ENCODE data around the gene FGF2.
"Not testable (repeated sequence)": the region's sequence is repeated elsewhere in the genome, so short reads cannot be mapped to it uniquely, and the experiment has no call there.

FGF2 gene

DNA sequence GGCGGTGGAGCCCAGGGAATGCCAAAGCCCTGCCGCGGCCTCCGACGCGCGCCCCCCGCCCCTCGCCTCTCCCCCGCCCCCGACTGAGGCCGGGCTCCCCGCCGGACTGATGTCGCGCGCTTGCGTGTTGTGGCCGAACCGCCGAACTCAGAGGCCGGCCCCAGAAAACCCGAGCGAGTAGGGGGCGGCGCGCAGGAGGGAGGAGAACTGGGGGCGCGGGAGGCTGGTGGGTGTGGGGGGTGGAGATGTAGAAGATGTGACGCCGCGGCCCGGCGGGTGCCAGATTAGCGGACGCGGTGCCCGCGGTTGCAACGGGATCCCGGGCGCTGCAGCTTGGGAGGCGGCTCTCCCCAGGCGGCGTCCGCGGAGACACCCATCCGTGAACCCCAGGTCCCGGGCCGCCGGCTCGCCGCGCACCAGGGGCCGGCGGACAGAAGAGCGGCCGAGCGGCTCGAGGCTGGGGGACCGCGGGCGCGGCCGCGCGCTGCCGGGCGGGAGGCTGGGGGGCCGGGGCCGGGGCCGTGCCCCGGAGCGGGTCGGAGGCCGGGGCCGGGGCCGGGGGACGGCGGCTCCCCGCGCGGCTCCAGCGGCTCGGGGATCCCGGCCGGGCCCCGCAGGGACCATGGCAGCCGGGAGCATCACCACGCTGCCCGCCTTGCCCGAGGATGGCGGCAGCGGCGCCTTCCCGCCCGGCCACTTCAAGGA is at the start of gene FGF2:
Gene FGF2, plus strand, starts transcription at position 279 of the 705 bp plus-strand sequence. Its CDS starts 344 bp downstream, at position 623.
- DNase-seq, result peak in 1 of 4 experiments; percentile 9

DNA sequence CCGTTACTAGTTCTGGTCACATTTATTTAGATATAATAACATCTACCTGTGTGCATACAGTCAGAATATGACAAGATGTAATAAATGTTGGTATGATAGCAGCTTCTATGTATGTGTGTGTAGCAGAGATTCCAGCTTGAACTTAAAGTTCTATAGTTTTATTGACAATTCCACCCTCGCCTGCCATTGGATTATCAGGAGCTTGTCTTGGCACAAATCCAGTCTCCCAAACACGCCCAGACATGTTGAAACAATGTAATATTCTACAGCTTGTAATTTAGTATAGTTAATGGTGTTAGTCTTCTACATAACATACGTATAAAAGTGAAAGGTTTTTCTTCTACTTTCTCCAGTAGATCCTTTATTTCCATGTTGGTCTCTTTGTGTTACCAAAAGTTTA is 49.7 kb upstream of the FGF2 start:
- DNase-seq, result no peak

DNA sequence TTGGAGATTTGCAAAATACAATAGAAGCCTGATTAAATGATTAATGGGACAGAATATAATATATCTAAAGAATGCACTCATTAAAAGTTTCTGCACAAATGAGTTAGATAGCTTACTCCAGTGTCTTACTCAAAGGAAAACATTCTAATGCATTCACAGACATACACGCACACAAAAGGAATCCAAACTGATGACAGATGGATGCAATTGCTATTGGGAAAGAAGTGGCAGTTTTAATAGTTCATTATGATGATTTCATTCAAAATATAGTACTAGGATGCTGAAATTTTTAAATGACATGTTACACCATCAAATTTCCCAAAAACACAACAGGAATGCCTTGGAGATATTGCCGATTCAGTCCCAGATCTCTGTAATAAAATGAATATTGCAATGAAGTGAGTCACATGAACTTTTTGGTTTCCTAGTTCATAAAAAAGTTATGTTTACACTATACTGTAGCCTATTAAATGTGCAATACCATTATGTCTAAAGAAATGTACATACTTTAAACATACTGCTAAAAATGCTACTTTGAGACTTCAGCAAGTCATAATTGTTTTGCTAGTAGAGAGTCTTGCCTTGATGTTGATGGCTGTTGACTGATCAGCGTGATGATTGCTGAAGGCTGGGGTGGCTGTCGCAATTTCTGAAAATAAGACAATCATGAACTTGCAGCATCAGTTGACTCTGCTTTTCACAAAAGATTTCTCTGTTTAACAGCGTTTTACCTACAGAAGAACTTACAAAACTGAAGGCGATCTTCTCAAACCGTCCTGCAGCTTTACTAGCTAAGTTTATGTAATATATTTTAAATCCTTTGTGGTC is 48.6 kb upstream of the FGF2 start:
- DNase-seq, result no peak

DNA sequence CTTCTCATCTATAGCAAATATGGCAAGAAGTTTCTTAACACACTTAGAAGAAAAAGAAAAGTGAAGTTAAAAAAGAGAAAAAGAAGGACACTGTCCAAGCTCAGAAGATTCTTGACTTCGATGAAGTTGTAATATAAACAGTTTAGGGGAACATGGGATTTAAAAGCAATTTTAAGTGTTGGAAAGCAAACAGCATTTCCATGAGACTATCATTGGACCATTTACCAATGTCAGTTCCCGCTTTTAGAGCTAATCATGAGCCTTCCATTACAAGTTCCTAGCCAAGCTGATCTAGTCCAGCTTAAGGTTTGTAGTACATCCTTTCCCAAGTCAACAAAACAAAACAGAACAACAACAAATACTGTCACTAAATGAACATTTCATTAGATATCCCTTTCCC is 45.1 kb upstream of the FGF2 start:
- no peak for DNase-seq

DNA sequence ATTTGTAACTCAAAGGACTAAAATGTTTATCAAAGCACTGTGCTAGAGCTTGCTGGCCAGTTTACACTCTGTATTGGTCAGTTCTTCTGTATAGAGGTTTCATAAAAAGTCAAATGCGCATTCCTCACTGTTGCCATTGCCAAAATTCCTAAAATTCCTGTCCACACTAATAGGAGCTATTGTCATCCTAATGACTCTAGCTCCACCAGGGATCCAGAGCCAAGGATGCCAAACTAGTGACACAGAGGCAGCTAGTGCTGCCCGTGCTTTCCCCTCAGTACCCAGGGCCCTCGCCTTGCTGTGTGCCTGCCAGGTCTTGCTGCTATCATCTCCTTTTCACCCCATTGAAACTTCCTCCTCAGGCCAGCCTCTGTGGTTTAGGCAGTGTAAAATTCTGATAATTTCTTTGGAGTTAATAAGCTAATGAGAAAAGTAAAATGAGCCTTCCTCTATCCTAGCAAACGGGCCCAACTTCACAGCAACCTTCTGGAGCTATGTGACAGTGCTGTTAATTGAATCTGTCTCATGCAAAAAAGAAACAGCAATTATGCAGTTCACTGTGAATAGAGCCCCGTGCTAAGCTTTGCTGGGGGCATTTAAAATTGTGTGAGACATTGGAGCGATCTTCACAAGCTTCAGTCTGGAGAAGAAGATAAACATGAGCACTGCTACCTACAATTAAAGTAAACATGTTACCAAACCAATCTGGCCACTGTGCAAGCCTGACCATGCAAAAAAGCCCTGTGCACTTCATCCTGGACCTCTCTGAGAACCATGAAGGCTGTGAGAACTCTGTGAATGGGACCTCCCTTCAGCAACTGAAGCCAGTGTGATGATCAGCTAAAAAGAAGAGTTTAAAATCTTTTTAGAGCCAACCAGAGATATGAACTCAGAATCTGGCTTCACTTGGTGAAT is 43.1 kb upstream of the FGF2 start:
- DNase-seq, result no peak

DNA sequence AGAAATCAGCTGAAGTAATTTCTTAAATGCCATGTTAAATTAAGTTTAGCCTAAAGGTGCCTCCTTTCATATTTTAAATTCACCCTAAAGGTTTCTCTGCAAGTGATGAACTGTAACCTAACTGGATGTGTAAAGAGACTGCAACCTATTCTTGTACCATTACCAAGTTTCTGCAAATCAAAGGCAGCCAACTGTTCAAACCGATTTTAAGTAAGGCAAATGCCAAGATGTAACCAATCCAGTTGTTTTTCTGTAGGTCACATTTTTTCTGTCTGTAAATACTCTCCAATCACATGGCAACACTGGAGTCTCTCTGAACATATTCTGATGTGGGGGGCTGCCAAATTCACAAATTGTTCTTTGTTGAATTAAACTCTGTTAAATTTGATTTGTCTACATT is 42.4 kb upstream of the FGF2 start:
- DNase-seq, result no peak

DNA sequence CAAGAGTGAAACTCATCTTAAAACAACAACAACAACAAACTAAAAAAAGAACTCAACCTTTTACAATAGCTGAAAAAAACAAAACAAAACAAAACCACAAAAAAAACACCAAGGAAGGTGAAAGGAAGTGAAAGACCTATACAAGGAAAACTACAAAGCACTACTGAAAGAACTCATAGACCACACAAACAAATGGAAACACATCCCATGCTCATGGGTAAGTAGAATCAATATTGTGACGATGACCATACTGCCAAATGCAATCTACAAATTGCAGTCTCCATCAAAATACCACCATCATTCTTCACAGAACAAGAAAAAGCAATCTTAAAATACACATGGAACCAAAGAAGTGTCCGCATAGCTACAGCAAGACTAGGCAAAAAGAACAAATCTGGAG is 41.5 kb upstream of the FGF2 start:
- no peak for DNase-seq

DNA sequence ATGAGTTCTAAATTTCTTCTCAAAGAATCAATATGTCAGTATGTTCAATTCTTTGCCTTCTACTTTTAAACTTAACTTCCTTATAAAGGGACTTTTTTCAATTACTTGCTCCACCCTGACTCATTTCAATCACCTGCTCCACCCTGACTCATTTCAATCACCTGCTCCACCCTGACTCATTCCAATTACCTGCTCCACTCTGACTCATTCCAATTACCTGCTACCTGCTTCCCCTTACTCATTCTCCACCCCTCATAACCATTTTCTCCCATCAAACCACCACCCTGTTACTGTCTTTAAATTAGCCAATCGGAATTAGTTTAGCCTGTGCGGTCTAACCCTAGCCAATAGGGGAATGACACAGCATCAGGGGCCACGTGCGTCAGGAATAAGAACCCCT is 40.3 kb upstream of the FGF2 start:
- not testable (repeated sequence) for DNase-seq

DNA sequence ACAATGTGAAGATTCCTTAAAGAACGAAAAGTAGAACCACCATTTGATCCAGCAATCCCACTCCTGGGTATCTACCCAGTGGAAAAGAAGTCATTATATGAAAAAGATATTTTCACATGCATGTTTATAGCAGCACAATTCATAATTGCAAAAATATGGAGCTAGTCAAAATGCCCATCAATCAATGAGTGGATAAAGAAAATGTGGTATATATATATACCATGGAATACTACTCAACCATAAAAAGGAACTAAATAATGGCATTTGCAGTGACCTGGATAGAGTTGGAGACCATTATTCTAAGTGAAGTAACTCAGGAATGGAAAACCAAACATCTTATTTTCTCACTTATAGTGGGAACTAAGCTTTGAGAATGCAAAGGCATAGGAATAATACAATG is 39.7 kb upstream of the FGF2 start:
- not testable (repeated sequence) for DNase-seq

DNA sequence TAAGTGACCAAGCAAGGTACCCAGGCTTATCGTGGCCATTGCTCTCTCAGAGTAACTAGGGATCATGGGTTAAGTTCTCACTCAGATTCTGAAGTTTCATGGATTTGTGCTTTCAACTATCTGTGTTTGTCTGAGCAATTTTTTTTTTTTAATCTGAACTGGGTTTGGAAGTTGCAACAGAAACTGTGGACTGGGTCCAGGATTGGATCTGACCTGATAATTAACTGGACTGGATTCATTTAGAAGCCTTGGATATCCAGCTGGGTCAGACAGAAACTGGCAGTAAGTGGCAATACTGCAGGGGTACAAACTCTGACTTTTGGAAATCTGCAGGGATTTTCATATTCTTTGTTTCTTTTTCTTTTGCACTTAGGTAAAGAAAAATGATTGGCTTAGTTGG is 38.7 kb upstream of the FGF2 start:
- no peak for DNase-seq

DNA sequence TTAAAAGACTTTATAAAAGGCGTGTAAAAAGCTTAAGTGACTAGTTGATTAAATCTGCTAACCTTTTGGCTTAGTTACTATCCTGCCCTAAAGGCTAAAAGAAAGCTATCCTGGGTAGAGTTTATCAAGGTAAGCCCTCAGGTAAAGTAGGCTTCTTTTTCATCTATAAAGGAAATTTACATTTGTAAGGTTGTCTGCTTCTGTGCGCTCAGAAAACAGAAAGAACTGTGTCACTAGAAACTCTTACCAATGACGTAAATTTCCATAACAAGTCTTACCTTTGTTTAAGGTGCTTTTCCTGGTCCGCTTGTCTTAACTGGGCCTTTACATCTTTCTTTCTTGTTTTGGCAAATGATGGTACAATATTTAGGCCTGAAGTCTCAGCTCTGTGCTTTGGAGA is 37.7 kb upstream of the FGF2 start:
- DNase-seq, result no peak

DNA sequence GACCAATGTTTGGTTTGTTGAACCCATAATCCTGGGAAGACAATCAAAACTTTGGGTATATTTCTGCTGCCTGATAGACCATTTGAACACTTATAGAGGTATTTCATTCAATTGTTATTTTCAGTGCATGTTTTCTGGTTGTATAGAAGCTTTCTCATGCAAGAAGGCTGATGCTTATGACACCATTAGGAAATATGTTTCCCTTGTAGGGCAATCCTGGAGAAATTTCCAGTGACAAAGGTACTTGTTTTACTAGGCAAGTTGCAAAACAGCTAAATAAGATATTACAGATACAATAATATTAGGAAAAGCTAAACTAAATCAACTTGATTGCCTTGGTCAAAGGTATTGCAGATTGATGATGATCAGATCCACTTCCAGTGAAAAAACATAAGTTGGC is 32.8 kb upstream of the FGF2 start:
- no peak for DNase-seq

DNA sequence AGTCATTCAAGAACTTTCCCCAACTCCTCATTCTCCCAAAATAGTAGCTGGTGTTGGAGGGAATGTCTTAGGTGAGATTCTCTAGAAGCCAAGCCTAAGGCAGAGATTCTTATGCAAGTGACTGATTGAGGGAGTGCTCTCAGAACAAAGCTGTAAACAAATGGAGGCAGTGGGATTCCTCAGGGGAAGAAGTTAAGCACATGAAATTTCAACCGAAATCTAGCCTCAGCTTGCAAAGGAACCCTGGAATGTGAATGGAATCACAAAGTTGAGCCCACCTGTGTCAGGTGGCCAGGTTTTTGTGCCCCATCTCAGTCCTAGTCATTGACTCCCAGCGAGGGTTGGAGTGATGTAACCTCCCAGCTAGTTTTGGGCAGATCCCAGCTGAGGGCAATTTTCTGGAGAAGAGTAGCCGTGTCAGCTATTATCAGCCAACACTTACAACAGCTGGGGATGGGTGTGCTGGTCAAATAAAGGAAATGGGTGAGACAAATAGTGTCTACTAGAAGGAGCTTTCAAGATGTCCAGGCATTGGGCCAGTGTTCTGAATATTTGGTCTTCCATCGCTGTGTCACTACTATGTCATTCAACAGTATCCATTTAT is 29.7 kb upstream of the FGF2 start:
- DNase-seq, result no peak

DNA sequence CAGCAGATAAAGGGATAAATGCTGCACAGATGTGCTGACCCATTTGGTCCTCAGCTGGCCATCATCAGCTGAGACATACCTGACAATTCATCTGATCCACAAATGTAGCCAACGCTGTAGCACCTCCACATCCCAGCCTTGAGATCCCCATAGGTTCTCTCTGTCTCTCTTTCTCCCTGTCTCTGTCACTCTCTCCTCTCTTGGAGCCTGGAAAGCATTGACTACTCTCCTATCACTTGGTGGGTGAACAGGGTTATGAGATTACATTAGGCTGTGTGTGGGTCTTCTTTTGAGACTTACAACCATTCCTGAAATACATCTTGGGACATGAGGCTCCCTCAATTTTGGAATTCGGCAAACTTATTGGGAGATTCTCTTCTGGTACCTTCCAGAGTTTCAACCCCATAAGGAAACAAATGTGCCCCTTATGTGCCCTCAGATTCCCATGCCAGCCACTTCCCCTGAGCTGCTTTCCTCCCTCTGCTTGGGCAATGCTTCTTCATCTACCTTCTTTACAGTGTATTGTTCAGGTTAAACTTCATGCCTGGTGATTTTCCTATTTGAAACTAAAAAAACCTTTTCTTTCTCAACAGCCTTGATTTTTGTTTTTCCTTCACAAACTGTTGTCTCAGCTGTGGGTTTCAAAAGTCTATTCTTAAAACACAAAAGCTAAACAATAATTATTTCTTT is 29.1 kb upstream of the FGF2 start:
- no peak for DNase-seq

DNA sequence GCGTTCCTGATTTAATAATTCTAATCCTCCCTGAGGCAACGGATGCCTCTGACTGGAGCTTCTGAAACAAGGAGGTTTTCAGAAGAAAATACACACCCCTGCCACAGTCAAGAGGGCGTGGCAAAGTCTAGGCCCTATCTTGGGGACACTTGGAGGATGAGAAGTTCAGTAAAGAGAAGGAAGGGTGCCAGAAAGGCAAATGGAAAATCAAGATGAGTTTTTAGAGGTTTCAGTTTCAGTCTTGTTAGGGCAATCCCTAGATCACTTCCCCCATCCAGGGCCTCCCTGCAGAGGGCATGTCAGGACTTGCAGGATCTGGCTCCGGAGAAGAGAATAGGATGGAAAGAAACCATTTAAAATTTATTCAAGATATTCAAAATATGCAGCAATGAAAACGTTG is 28.5 kb upstream of the FGF2 start:
- DNase-seq, result no peak

DNA sequence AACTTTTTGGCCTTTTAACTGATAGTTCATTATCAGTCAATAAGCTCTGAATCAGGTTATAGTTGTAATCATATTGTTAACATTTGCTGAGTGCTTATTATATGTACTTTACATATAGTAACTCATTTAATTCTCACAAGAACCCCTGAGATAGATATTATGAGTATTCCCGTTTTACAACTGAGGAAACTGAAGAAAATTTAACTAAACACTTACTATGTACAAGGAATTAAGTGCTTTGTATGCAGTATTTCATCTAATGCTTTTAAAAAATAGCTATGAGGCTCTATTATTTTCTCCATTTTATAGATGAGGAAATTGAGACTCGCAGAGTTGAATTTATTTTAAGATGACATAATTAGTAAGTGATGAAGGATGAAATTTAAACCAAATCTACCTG is 27.7 kb upstream of the FGF2 start:
- no peak for DNase-seq

DNA sequence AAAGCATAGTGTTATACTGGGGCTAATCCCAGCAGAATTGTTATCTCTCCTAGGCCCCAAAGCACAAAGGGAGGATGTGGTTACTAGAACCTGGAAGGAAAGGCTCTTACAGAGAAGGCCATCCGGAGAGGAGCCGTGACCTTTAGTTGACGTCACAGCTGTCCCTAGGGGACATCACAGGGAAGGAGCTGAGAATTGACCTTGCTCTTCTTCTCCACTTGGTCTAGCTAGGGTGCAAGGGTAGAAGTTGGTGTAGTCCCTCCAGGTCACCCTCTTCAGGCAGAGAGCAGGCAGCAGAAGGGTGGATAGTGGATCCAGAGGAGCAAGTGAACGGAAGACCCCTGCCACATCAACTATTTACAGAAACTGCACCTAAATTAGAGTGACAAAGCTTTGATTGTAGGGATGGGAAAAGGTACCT is 22.8 kb upstream of the FGF2 start:
- DNase-seq, result no peak

DNA sequence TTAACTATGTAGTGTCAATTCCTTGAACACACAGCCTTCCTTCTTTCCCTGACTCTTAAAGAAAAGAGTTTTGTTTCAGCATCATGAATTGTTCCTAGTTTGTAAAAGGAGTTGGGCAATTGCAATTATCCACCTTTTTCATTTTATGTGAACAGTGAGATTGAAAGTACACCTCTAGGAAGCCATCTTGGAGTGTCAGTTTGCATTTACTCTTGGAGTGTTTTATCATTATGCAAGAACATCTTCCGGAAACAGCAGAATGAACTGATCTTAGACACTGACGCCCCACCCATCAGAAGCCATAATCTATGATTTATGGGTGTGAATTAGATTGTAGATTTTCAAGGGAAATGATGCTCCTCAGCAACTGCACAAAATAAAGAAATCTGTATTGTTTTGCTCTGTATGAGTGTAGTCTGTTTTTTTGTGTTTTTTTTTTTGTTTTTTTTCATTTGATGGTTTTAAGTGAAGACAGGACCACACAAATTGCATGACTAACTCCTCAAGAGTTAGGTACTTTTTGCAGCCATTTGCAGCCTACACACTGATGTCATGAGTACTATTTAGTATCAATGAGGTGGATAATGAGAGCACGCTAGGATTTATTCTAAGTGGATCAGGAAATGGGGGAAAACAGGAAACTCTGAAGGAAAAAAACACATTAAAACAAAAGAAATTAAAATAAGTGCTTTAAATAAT is 19.5 kb upstream of the FGF2 start:
- no peak for DNase-seq

DNA sequence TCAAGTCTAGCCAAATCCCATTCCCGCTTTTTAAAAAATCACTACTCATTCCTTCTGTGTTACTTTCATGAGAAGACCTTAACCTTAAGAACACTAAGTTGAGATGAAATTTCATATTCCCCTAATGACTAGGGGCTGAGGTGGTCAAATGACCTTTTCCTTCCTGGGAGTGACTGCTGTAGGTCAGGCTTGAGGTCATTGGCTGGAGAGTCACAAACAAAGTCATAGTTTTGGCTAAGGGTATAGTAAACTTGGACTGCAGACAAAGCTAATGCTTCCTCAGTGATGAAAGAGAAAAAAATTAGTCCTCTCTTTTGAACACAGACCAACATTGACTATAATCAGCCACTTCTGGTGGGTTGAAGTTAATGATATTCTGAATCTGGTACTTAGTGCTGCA is 16.0 kb upstream of the FGF2 start:
- no peak for DNase-seq

DNA sequence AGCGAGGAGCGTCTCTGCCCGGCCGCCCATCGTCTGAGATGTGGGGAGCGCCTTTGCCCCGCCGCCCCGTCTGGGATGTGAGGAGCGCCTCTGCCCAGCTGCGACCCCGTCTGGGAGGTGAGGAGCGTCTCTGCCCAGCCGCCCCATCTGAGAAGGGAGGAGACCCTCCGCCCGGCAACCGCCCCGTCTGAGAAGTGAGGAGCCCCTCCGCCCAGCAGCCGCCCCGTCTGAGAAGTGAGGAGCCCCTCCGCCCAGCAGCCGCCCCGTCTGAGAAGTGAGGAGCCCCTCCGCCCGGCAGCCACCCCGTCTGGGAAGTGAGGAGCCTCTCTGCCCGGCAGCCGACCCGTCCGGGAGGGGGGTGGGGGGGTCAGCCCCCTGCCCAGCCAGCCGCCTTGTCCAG is 14.8 kb upstream of the FGF2 start:
- not testable (repeated sequence) for DNase-seq

DNA sequence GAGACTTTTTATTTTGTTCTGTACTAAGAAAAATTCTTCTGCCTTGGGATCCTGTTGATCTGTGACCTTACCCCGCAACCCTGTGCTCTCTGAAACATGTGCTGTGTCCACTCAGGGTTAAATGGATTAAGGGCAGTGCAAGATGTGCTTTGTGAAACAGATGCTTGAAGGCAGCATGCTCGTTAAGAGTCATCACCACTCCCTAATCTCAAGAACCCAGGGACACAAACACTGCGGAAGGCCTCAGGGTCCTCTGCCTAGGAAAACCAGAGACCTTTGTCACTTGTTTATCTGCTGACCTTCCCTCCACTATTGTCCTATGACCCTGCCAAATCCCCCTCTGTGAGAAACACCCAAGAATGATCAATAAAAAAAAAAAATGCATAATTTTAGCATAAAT is 13.8 kb upstream of the FGF2 start:
- DNase-seq, result not testable (repeated sequence)

DNA sequence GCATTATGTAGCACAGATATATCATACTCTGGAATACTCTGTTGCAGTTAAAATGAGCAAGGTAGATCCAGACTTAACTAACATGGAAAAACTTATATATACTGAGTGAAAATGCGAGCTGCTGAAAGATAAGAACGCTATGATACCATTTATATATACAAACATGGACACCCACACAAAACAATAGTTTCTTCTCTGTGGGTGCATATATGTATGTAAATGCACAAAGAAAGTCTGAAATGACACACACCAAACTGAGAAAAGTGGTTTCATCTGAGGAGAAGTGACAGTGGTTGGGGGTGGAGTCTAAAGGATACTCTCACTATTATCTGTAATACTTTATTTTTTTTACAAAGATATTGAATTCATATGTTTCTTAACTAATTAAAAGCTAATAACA is 12.2 kb upstream of the FGF2 start:
- no peak for DNase-seq
